ENCODE data around the gene LMCD1.

The LMCD1 gene

GRCh38 chr3:8485141-8485870 is 16.3 kb upstream of the LMCD1 start:
- no peaks in the 10 kb centered on the region for H3K27me3 ChIP-seq (ENCODE audit: low read depth, low read length)
- peaks cover 0 to 20% of the 10 kb centered on the region in 2 donors for H3K4me1 ChIP-seq (ENCODE audit: control insufficient read depth in 1 of 2, insufficient read depth in 2 of 2, low read length in 2 of 2)
- no peaks in the 10 kb centered on the region for H3K36me3 ChIP-seq (ENCODE audit: control insufficient read depth in 1 of 2, insufficient read depth in 2 of 2, low read length in 2 of 2)
- no peak overlapping the region for H3K4me3 ChIP-seq (ENCODE audit: low read depth in 1 of 2, low read length in 2 of 2)
- H3K9me3 ChIP-seq (ENCODE audit: control insufficient read depth in 1 of 2, low read length in 2 of 2), result no peaks in the 10 kb centered on the region
- no peak overlapping the region for H3K27ac ChIP-seq (ENCODE audit: low read length)

DNA sequence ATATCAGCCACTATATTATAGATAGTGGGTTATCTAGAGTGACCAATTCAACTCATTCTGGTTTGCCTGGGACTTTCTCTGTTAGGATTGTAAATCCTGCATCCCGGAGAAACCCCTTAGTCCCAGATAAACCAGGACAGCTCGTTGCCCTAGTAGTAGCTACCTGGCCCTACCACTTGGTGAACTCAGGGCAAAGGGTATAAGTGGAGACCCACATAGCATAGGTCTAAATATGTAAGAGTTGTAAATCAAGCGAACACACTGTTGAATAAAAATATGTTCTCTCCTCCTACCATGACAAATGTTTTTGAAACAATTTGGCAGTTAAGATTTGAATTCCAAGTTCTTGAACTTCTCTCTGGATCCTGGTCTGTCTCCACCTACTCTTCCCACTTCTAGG is 15.7 kb upstream of the LMCD1 start:
- H3K4me3 ChIP-seq (ENCODE audit: low read depth in 1 of 2, low read length in 2 of 2), result no peak overlapping the region
- H3K9me3 ChIP-seq (ENCODE audit: control insufficient read depth in 1 of 2, low read length in 2 of 2), result no peaks in the 10 kb centered on the region
- no peak overlapping the region for H3K27ac ChIP-seq (ENCODE audit: low read length)
- no peaks in the 10 kb centered on the region for H3K27me3 ChIP-seq (ENCODE audit: low read depth, low read length)
- peaks cover 0 to 20% of the 10 kb centered on the region in 2 donors for H3K4me1 ChIP-seq (ENCODE audit: control insufficient read depth in 1 of 2, insufficient read depth in 2 of 2, low read length in 2 of 2)
- no peaks in the 10 kb centered on the region for H3K36me3 ChIP-seq (ENCODE audit: control insufficient read depth in 1 of 2, insufficient read depth in 2 of 2, low read length in 2 of 2)

DNA sequence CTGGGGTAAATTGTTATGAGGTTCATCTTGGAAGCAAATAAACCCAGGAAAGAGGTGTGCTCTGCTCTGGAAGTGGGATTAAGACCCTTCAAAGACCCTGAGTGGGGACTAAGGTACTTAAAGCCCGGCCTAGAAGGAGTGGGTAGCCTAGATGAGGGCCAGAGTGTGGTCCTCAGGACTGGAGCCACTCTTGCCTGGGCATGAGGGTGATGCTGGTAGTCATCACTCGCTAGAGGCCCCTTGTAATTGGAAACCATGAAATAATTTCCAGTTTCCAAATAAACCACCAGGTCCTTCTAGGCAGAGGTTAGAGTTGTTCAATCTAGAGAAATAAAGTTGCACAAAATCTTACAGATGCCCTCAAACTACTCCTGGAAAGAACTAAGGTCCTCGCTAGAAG is 15.2 kb upstream of the LMCD1 start:
- Histone ChIP-seq H3K27ac (ENCODE audit: low read length) (no peak overlapping the region), H3K36me3 (ENCODE audit: control insufficient read depth in 1 of 2, insufficient read depth in 2 of 2, low read length in 2 of 2) (no peaks in the 10 kb centered on the region), H3K4me1 (ENCODE audit: control insufficient read depth in 1 of 2, insufficient read depth in 2 of 2, low read length in 2 of 2) (peaks cover 0 to 22% of the 10 kb centered on the region in 2 donors), H3K4me3 (ENCODE audit: low read depth in 1 of 2, low read length in 2 of 2) (no peak overlapping the region), H3K9me3 (ENCODE audit: control insufficient read depth in 1 of 2, low read length in 2 of 2) (no peaks in the 10 kb centered on the region), H3K27me3 (ENCODE audit: low read depth, low read length) (no peaks in the 10 kb centered on the region)

GRCh38 chr3:8486936-8487335 is 14.7 kb upstream of the LMCD1 start:
- no peaks in the 10 kb centered on the region for H3K36me3 ChIP-seq (ENCODE audit: control insufficient read depth in 1 of 2, insufficient read depth in 2 of 2, low read length in 2 of 2)
- no peaks in the 10 kb centered on the region for H3K9me3 ChIP-seq (ENCODE audit: control insufficient read depth in 1 of 2, low read length in 2 of 2)
- H3K27me3 ChIP-seq (ENCODE audit: low read depth, low read length), result no peaks in the 10 kb centered on the region
- H3K4me3 ChIP-seq (ENCODE audit: low read depth in 1 of 2, low read length in 2 of 2), result no peak overlapping the region
- peaks cover 0 to 22% of the 10 kb centered on the region in 2 donors for H3K4me1 ChIP-seq (ENCODE audit: control insufficient read depth in 1 of 2, insufficient read depth in 2 of 2, low read length in 2 of 2)
- no peak overlapping the region for H3K27ac ChIP-seq (ENCODE audit: low read length)

GRCh38 chr3:8488411-8488810 is 13.2 kb upstream of the LMCD1 start:
- H3K4me1 ChIP-seq (ENCODE audit: control insufficient read depth in 1 of 2, insufficient read depth in 2 of 2, low read length in 2 of 2), result peaks cover 0 to 9% of the 10 kb centered on the region in 2 donors
- H3K27me3 ChIP-seq (ENCODE audit: low read depth, low read length), result no peaks in the 10 kb centered on the region
- no peak overlapping the region for H3K4me3 ChIP-seq (ENCODE audit: low read depth in 1 of 2, low read length in 2 of 2)
- H3K9me3 ChIP-seq (ENCODE audit: control insufficient read depth in 1 of 2, low read length in 2 of 2), result no peaks in the 10 kb centered on the region
- H3K36me3 ChIP-seq (ENCODE audit: control insufficient read depth in 1 of 2, insufficient read depth in 2 of 2, low read length in 2 of 2), result no peaks in the 10 kb centered on the region
- H3K27ac ChIP-seq (ENCODE audit: low read length), result no peak overlapping the region

DNA sequence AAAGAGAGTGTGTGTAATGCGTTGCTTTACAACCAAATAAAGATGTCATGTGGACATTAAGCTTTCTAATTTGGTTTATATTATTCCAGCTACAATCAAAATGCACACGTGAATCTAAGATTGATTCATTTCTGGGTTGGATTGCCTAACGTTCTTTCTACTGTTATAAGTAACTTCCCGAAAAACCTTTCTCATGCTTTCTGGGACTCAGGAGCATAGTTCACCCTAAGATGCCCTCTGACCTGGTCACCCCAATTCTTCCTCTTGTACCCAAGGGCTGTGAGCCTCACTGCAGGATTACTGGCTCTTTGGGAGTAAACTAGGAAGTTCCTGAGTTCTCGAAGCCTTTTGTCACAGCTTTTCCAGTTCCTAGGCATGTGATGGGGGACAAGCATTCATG is 12.7 kb upstream of the LMCD1 start:
- Histone ChIP-seq H3K27ac (ENCODE audit: low read length) (peak overlapping the region; percentile 35), H3K27me3 (ENCODE audit: low read depth, low read length) (no peaks in the 10 kb centered on the region), H3K4me3 (ENCODE audit: low read depth in 1 of 2, low read length in 2 of 2) (no peak overlapping the region), H3K4me1 (ENCODE audit: control insufficient read depth in 1 of 2, insufficient read depth in 2 of 2, low read length in 2 of 2) (peaks cover 0 to 5% of the 10 kb centered on the region in 2 donors), H3K36me3 (ENCODE audit: control insufficient read depth in 1 of 2, insufficient read depth in 2 of 2, low read length in 2 of 2) (no peaks in the 10 kb centered on the region), H3K9me3 (ENCODE audit: control insufficient read depth in 1 of 2, low read length in 2 of 2) (no peaks in the 10 kb centered on the region)

DNA sequence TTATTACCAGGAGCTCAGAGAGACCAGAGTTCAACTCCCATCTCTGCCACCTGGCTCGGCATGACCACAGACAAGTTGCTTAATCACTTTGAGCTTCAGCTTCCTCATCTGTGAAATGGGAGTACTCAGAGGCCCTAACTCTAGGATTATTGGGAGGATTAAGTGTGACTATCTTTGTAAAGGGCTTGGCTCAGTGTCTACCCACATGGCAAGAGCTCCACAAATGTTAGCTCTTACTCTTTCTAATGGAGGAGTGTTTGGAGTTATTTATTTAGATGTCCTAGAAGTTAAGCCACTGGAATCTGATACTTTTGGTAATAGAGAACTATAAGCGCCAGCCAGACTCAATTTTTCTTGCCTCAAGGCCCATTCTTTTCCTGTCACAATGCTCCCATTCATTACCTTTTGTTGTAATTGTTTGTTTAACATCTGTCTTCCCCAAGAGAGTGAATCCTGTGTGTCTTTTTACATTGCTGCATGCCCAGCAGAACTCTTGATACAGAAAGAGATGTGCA is 12.3 kb upstream of the LMCD1 start:
- no peaks in the 10 kb centered on the region for H3K9me3 ChIP-seq (ENCODE audit: control insufficient read depth in 1 of 2, low read length in 2 of 2)
- H3K27me3 ChIP-seq (ENCODE audit: low read depth, low read length), result no peaks in the 10 kb centered on the region
- no peaks in the 10 kb centered on the region for H3K36me3 ChIP-seq (ENCODE audit: control insufficient read depth in 1 of 2, insufficient read depth in 2 of 2, low read length in 2 of 2)
- H3K27ac ChIP-seq (ENCODE audit: low read length), result peak overlapping the region; percentile 35
- no peak overlapping the region for H3K4me3 ChIP-seq (ENCODE audit: low read depth in 1 of 2, low read length in 2 of 2)
- peaks cover 0 to 4% of the 10 kb centered on the region in 2 donors for H3K4me1 ChIP-seq (ENCODE audit: control insufficient read depth in 1 of 2, insufficient read depth in 2 of 2, low read length in 2 of 2)

GRCh38 chr3:8490079-8490552 is 11.5 kb upstream of the LMCD1 start:
- H3K9me3 ChIP-seq (ENCODE audit: control insufficient read depth in 1 of 2, low read length in 2 of 2), result no peaks in the 10 kb centered on the region
- no peak overlapping the region for H3K27ac ChIP-seq (ENCODE audit: low read length)
- H3K36me3 ChIP-seq (ENCODE audit: control insufficient read depth in 1 of 2, insufficient read depth in 2 of 2, low read length in 2 of 2), result no peaks in the 10 kb centered on the region
- H3K27me3 ChIP-seq (ENCODE audit: low read depth, low read length), result no peaks in the 10 kb centered on the region
- peaks cover 0 to 4% of the 10 kb centered on the region in 2 donors for H3K4me1 ChIP-seq (ENCODE audit: control insufficient read depth in 1 of 2, insufficient read depth in 2 of 2, low read length in 2 of 2)
- no peak overlapping the region for H3K4me3 ChIP-seq (ENCODE audit: low read depth in 1 of 2, low read length in 2 of 2)

GRCh38 chr3:8491271-8492144 is 10.1 kb upstream of the LMCD1 start:
- Histone ChIP-seq H3K27me3 (ENCODE audit: low read depth, low read length) (no peaks in the 10 kb centered on the region), H3K4me1 (ENCODE audit: control insufficient read depth in 1 of 2, insufficient read depth in 2 of 2, low read length in 2 of 2) (peaks cover 0 to 4% of the 10 kb centered on the region in 2 donors), H3K9me3 (ENCODE audit: control insufficient read depth in 1 of 2, low read length in 2 of 2) (no peaks in the 10 kb centered on the region), H3K36me3 (ENCODE audit: control insufficient read depth in 1 of 2, insufficient read depth in 2 of 2, low read length in 2 of 2) (no peaks in the 10 kb centered on the region), H3K4me3 (ENCODE audit: low read depth in 1 of 2, low read length in 2 of 2) (no peak overlapping the region), H3K27ac (ENCODE audit: low read length) (no peak overlapping the region)

DNA sequence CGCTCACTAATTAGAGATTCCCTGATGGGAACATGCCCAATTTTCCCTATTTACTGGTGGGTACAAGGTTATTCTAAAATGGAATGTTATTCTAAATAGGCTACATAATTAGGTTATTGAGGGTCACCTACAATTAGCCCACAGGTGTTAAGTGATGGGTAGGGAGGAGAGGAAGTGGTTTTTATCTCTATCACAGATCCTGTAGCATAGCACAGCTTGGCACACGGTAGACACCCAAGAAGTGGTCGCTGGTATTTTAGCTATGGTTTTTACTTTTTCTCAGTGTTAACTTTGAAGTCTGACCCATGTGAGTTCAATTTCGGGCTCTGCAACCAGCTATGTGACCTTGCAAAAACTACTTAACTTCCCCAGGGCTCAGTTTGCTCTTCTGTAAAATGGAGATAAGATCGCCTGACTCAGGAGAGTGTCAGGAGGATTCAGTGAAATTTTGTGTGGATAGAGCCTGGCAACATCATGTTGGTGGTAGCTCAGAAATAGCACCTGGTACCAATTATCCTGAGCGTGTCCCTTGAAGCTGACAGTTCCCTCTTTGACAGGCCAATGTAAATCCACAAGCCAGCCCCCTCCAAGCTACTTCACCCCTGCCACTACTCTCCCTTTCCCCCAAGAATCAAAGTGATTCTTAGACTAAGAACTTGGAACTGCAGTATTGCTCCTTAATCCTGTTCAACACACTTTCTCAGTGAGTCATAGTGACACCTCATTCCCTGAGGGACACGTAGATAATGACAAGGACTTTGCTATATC is 8.7 kb upstream of the LMCD1 start:
- Histone ChIP-seq H3K27me3 (ENCODE audit: low read depth, low read length) (no peaks in the 10 kb centered on the region), H3K4me3 (ENCODE audit: low read depth in 1 of 2, low read length in 2 of 2) (no peak overlapping the region), H3K36me3 (ENCODE audit: control insufficient read depth in 1 of 2, insufficient read depth in 2 of 2, low read length in 2 of 2) (no peaks in the 10 kb centered on the region), H3K27ac (ENCODE audit: low read length) (no peak overlapping the region), H3K4me1 (ENCODE audit: control insufficient read depth in 1 of 2, insufficient read depth in 2 of 2, low read length in 2 of 2) (peaks cover 0 to 4% of the 10 kb centered on the region in 2 donors), H3K9me3 (ENCODE audit: control insufficient read depth in 1 of 2, low read length in 2 of 2) (no peaks in the 10 kb centered on the region)

DNA sequence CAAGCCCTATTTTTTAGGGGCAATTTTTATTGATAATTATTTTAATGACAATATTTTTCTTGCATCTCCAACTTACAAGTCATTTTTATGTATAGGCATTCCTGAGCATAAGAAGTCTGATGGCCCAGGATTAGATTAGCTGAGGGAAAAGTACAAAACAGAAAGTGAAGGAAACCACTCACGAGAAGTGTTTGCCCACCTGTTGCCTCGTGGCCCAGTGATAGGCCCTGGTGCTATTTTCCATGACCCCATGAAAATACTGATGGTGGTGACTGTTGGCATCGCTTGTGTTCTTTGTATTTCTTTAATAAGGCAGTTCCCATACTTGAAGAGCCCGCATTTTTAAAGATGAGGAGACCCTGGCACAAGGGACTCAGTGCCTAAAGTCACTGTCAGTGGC is 7.9 kb upstream of the LMCD1 start:
- Histone ChIP-seq H3K4me1 (ENCODE audit: control insufficient read depth in 1 of 2, insufficient read depth in 2 of 2, low read length in 2 of 2) (peaks cover 0 to 4% of the 10 kb centered on the region in 2 donors), H3K27ac (ENCODE audit: low read length) (no peak overlapping the region), H3K9me3 (ENCODE audit: control insufficient read depth in 1 of 2, low read length in 2 of 2) (no peaks in the 10 kb centered on the region), H3K4me3 (ENCODE audit: low read depth in 1 of 2, low read length in 2 of 2) (no peak overlapping the region), H3K27me3 (ENCODE audit: low read depth, low read length) (no peaks in the 10 kb centered on the region), H3K36me3 (ENCODE audit: control insufficient read depth in 1 of 2, insufficient read depth in 2 of 2, low read length in 2 of 2) (no peaks in the 10 kb centered on the region)
